GM12878 (cell line): Measurements from ENCODE around the gene GLRX2. TPM values are rescaled to one million over a fixed set of nuclear protein-coding genes. Genes with fewer than 3 reads are reported as not detected.

Source experiments
- ATAC-seq: fragments of 200-7000 bp; cut with Tn5 transposase; 3 replicates; pipeline ENCODE4 v1.9.1; 2020; ENCODE audit warnings: mild to moderate bottlenecking, moderate library complexity
- BruUV-seq: library from RNA; stranded (reverse); fragments of 400-500 nt; replicated peaks from 2 replicates; lab custom pipeline; 2021; lab: Mats Ljungman, UMichigan
- CTCF ChIA-PET: fragments of 300-600 bp; sonication (Branson Sonifier 250); formaldehyde crosslinking; extraction: SDS; loops from one replicate; lab custom pipeline; 2021; ENCODE audit warnings: inconsistent platforms; lab: Yijun Ruan, JAX
- POLR2A ChIA-PET: fragments of 350-600 bp; formaldehyde crosslinking; extraction: SDS; loops from one replicate; lab custom pipeline; 2021; ENCODE audit warnings: inconsistent platforms; lab: Charles Lee
- RAD21 ChIA-PET: fragments of 300-600 bp; sonication (Branson Sonifier 250); formaldehyde crosslinking; loops from one replicate; lab custom pipeline; 2023; ENCODE audit warnings: antibody characterized with exemption; ENCODE audit not compliant: unreplicated experiment; lab: Charles Lee
- SMC1A ChIA-PET: fragments of 300-600 bp; sonication (Branson Sonifier 250); formaldehyde crosslinking; loops from one replicate; lab custom pipeline; 2023; ENCODE audit not compliant: unreplicated experiment, uncharacterized antibody; lab: Charles Lee
- DNase-seq: peaks from one replicate; pipeline ENCODE4 v3.0.0-alpha.2; 2011; ENCODE audit warnings: low read depth, low spot score
- FAIRE-seq: peaks from 3 replicates; lab custom pipeline; 2011; peaks lifted over from hg19 to GRCh38; lab: Jason Lieb, UNC
- H2AFZ ChIP-seq: 2 replicates; pipeline ENCODE4 v1.6.0; 2011; ENCODE audit warnings: low read depth, low read length, control low read depth; ENCODE audit not compliant: control insufficient read depth
- H3K27ac ChIP-seq: 2 replicates; pipeline ENCODE4 v1.5.1; 2011; ENCODE audit warnings: control low read depth; ENCODE audit not compliant: control insufficient read depth, insufficient read depth
- H3K27me3 ChIP-seq, 2 experiments: replicated peaks in 1 of 2; 2 replicates each; pipeline versions ENCODE4 v1.6.0 to v1.6.1; 2011; ENCODE audit warnings: low read length in 1 of 2; ENCODE audit not compliant: control insufficient read depth in 2 of 2, insufficient read depth in 2 of 2
- H3K36me3 ChIP-seq, 2 experiments: 2 replicates each; pipeline ENCODE4 v1.5.1; 2011; ENCODE audit warnings: low read length in 1 of 2; ENCODE audit not compliant: control insufficient read depth in 2 of 2, insufficient read depth in 2 of 2
- H3K4me1 ChIP-seq: 2 replicates; pipeline ENCODE4 v1.6.1; 2011; ENCODE audit warnings: mild to moderate bottlenecking, low read length, moderate library complexity, mixed read lengths; ENCODE audit not compliant: control insufficient read depth, insufficient read depth
- H3K4me2 ChIP-seq: 2 replicates; pipeline ENCODE4 v1.6.0; 2011; ENCODE audit warnings: control low read depth; ENCODE audit not compliant: control insufficient read depth, insufficient read depth
- H3K4me3 ChIP-seq: fragments of 200-600 bp; sonication (generic); 2 replicates; pipeline ENCODE4 v1.5.1; 2016
- H3K79me2 ChIP-seq: 2 replicates; pipeline ENCODE4 v1.6.0; 2011; ENCODE audit warnings: low read length; ENCODE audit not compliant: control insufficient read depth, insufficient read depth
- H3K9ac ChIP-seq: 2 replicates; pipeline ENCODE4 v1.8.0; 2011; ENCODE audit warnings: low read length, control low read depth, mixed read lengths; ENCODE audit not compliant: control insufficient read depth, insufficient read depth
- H3K9me3 ChIP-seq: replicated peaks from 3 replicates; pipeline ENCODE4 v1.5.1; 2011; ENCODE audit warnings: mild to moderate bottlenecking, low read length; ENCODE audit not compliant: control insufficient read depth, insufficient read depth
- H4K20me1 ChIP-seq: 2 replicates; pipeline ENCODE4 v1.6.0; 2011; ENCODE audit not compliant: control insufficient read depth, insufficient read depth
- CEBPB ChIP-seq, 2 experiments: fragments of 150-350 bp in 1 of 2; IDR thresholded peaks; 2 replicates each; pipeline ENCODE4 v1.6.1; 2012 to 2014; ENCODE audit warnings: low read depth in 2 of 2, low read length in 2 of 2, borderline replicate concordance in 1 of 2, inconsistent platforms in 1 of 2
- CHD2 ChIP-seq: IDR thresholded peaks from 2 replicates; pipeline ENCODE4 v1.6.1; 2011; ENCODE audit warnings: low read depth, low read length, improper control_type of control experiment, borderline replicate concordance
- DPF2 ChIP-seq: fragments of 450-650 bp; IDR thresholded peaks from 2 replicates; pipeline ENCODE4 v1.6.1; 2017; ENCODE audit warnings: mild to moderate bottlenecking
- E4F1 ChIP-seq: fragments of 450-650 bp; IDR thresholded peaks from 2 replicates; pipeline ENCODE4 v1.6.1; 2018; ENCODE audit warnings: borderline replicate concordance, mild to moderate bottlenecking; ENCODE audit not compliant: partially characterized antibody
- EED ChIP-seq: sonication (generic); IDR thresholded peaks from 2 replicates; pipeline ENCODE4 v1.6.1; 2016; ENCODE audit warnings: antibody characterized with exemption, low read depth
- ETV6 ChIP-seq, 2 experiments: fragments of 450-650 bp in 1 of 2; IDR thresholded peaks in 1 of 2; conservative IDR thresholded peaks in 1 of 2; 2 replicates each; pipeline ENCODE4 v1.6.1; 2014; ENCODE audit warnings: antibody characterized with exemption in 1 of 2, borderline replicate concordance in 1 of 2, low read depth in 1 of 2, mild to moderate bottlenecking in 1 of 2, moderate library complexity in 1 of 2
- IRF5 ChIP-seq: fragments of 450-650 bp; IDR thresholded peaks from 2 replicates; pipeline ENCODE4 v1.6.1; 2017; ENCODE audit warnings: borderline replicate concordance
- MTA3 ChIP-seq: IDR thresholded peaks from 2 replicates; pipeline ENCODE4 v1.6.1; 2012; ENCODE audit warnings: low read length, inconsistent platforms, borderline replicate concordance
- NR2F1 ChIP-seq: fragments of 450-650 bp; conservative IDR thresholded peaks from 2 replicates; pipeline ENCODE4 v1.6.1; 2017; ENCODE audit warnings: mild to moderate bottlenecking
- PAX5 ChIP-seq: IDR thresholded peaks from 2 replicates; pipeline ENCODE4 v1.6.1; 2011; ENCODE audit warnings: low read depth, low read length, borderline replicate concordance
- PML ChIP-seq: IDR thresholded peaks from 2 replicates; pipeline ENCODE4 v1.6.1; 2012; ENCODE audit warnings: low read length, inconsistent platforms
- RAD21 ChIP-seq: IDR thresholded peaks from 2 replicates; pipeline ENCODE4 v1.6.1; 2011; ENCODE audit warnings: mild to moderate bottlenecking, low read depth, low read length, moderate library complexity; ENCODE audit not compliant: insufficient read depth
- RELA ChIP-seq: fragments of 450-650 bp; IDR thresholded peaks from 2 replicates; pipeline ENCODE4 v1.8.0; 2014; ENCODE audit warnings: borderline replicate concordance; ENCODE audit not compliant: partially characterized antibody
- SIN3A ChIP-seq: IDR thresholded peaks from 2 replicates; pipeline ENCODE4 v1.6.1; 2012; ENCODE audit warnings: low read depth, low read length, improper control_type of control experiment
- SREBF2 ChIP-seq: IDR thresholded peaks from 2 replicates; pipeline ENCODE4 v1.6.1; 2012; ENCODE audit warnings: mild to moderate bottlenecking, low read length
- TCF3 ChIP-seq: IDR thresholded peaks from 2 replicates; pipeline ENCODE4 v1.6.1; 2012; ENCODE audit warnings: low read depth, mild to moderate bottlenecking, low read length, borderline replicate concordance; ENCODE audit not compliant: insufficient read depth
- YY1 ChIP-seq: IDR thresholded peaks from 2 replicates; pipeline ENCODE4 v1.6.1; 2011; ENCODE audit warnings: low read depth, mild to moderate bottlenecking, low read length
- ZNF384 ChIP-seq: IDR thresholded peaks from 2 replicates; pipeline ENCODE4 v1.6.1; 2012; ENCODE audit warnings: low read depth, mild to moderate bottlenecking, low read length, improper control_type of control experiment, borderline replicate concordance
- ZNF622 ChIP-seq: fragments of 450-650 bp; IDR thresholded peaks from 2 replicates; pipeline ENCODE4 v1.6.1; 2017; ENCODE audit warnings: mild to moderate bottlenecking, inconsistent platforms
- ZSCAN29 ChIP-seq: fragments of 450-650 bp; IDR thresholded peaks from 2 replicates; pipeline ENCODE4 v1.6.1; 2017; ENCODE audit warnings: mild to moderate bottlenecking, moderate library complexity
- WGBS: methylation state at CpG from one replicate; pipeline ENCODE4 v1.1.6; 2016; ENCODE audit warnings: low lambda C conversion rate; ENCODE audit not compliant: insufficient replicate concordance, insufficient coverage; ENCODE audit errors: missing lambda C conversion rate; 5-methylcytosine and 5-hydroxymethylcytosine counted together
- in situ Hi-C: fragments of 300-500 bp; cut with MboI; formaldehyde crosslinking; loops from 9 replicates; pipeline ENCODE4 v1.14.3; 2018; ENCODE audit warnings: mixed read lengths
- intact Hi-C: fragments of 100-400 bp; cut with micrococcal nuclease; formaldehyde crosslinking; loops from one replicate; pipeline ENCODE4 v1.14.2; 2022; ENCODE audit not compliant: unreplicated experiment
- polyA plus RNA-seq, 11 experiments: library from polyadenylated mRNA; depleted of rRNA in 4 of 11; unstranded in 6 of 11; stranded (reverse) in 5 of 11; fragments of >200 nt; fragmentation: Nextera tagmentation in 4 of 11; fragmentation: Illumina TruSeq in 1 of 11; extraction: Ambion mirVana in 4 of 11; extraction: Trizol in 1 of 11; gene quantifications; 1 replicate in 1 of 11; 2 replicates in 10 of 11; pipeline versions ENCODE4 v1.2.1 to v1.2.3, GENCODE V29; 2011 to 2016; ENCODE audit warnings: inconsistent platforms in 2 of 11, missing spikeins in 2 of 11, low read depth in 1 of 11
- total RNA-seq, 4 experiments: library from RNA; depleted of rRNA in 3 of 4; stranded (reverse); fragments of >200 nt in 3 of 4; fragmentation: Illumina TruSeq in 1 of 4; extraction: Trizol in 1 of 4; gene quantifications; 2 replicates each; pipeline versions ENCODE4 v1.2.1 to v1.2.3, GENCODE V29; 2013 to 2021

GLRX2 gene
- total and polyA plus RNA-seq, 10 of the 15 experiments (the other 5 are each of a cell fraction or from before 2014, with no cell fraction given), result 5.5 to 67.6 (median 16.6) TPM

- TF ChIP-seq EED, result no peak
- no peak for TF ChIP-seq ZSCAN29
- TF ChIP-seq ETV6 (conservative IDR thresholded peaks at IDR 0.05 in 1 of 2, IDR thresholded peaks at IDR 0.05 in 1 of 2; ENCODE audit: borderline replicate concordance in 1 of 2, low read depth in 1 of 2), result no peak
These were observed 34.8 kb downstream of the GLRX2 start (continued) for GRCh38 chr1:193070386-193070753.

DNA sequence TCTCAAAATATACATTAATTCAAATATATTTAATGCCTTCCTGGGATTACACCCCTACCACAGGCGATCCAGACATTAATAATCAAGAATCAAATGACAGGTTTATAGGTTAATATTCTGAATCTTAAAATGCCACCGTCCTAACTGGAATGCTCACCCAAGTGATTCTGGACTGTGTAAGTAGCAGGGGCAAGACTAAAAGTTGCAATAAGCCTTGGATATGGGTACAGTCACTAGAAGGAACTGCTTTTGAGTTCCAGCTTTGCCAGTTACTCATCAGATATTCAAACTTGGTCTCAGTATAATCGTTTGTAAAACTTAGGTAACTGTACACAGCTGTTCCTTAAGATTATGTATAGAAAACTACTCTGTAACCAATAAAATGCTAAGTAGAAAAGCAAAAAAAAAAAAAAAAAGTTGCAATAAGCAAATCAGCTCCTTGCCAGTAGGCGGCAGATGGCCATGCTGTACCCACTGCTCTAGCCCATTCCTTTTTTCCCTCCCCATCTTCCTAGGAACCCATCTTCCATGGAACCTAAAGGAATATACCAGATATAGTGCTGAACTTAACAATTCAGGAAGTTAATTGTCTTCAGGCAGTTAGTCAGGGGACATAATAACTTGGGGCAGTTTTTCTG is 35.3 kb downstream of the GLRX2 start:
- peaks cover 0 to 13% of the 10 kb centered on the region in 2 experiments; a peak in 2 of 4 replicates for H3K36me3 ChIP-seq
- in situ Hi-C loops (no loop called here), intact Hi-C loops (no loop called here)
- H3K4me1 ChIP-seq, result peaks cover 26% of the 10 kb centered on the region
- peak overlapping the region; percentile 69; the same call in 1 of the 2 replicates for H3K4me2 ChIP-seq
- 0 out of 2 replicates have a peak overlapping the region, but pooled peaks have one; percentile 11 for H3K4me3 ChIP-seq
- no peaks in the 10 kb centered on the region for H4K20me1 ChIP-seq
- H3K27me3 ChIP-seq, result no peaks in the 10 kb centered on the region
- H3K79me2 ChIP-seq, result peaks cover 71% of the 10 kb centered on the region
- no TSS peak for BruUV-seq
- H3K9ac ChIP-seq, result no peak overlapping the region
- peak overlapping the region; percentile 62 for H3K27ac ChIP-seq
- no peak for FAIRE-seq
- H2AFZ ChIP-seq, result no peak overlapping the region; the same call in 1 of the 2 replicates
- ChIA-PET RAD21 (interaction anchor here (0.6 to 2.6 kb wide), 10 partner anchors 11 to 474 kb away, joined by 3 to 17 read pairs (median 4); partner anchors contain the start of genes CDC73, GLRX2, RO60 and UCHL5), SMC1A (interaction anchor here (0.6 to 2.4 kb wide), 9 partner anchors 10 to 53 kb away, joined by 3 to 12 read pairs (median 4); partner anchors contain the start of genes RO60 and UCHL5), POLR2A (interaction anchor here (0.6 to 2.5 kb wide), 5 partner anchors 11 to 34 kb away, joined by 3 to 14 read pairs (median 4); partner anchors contain the start of genes RO60 and UCHL5), CTCF (interaction anchor here (0.6 to 2.5 kb wide), 19 partner anchors 9 to 595 kb away, joined by 3 to 18 read pairs (median 4); partner anchors contain the start of genes RO60 and UCHL5)
- peak; percentile 35 for ATAC-seq
- H3K9me3 ChIP-seq, result peaks cover 2% of the 10 kb centered on the region; the same call in 1 of the 3 replicates
- no peak for DNase-seq
- WGBS, result 75% methylated on average over 4 of the region's 4 CpGs
- no peak for TF ChIP-seq NR2F1
- TF ChIP-seq TCF3, result no peak
- TF ChIP-seq PML, result no peak
- no peak for TF ChIP-seq PAX5
- no peak for TF ChIP-seq DPF2
- TF ChIP-seq ZNF384, result peak; percentile 92
- TF ChIP-seq IRF5, result no peak
- TF ChIP-seq SIN3A, result no peak
- TF ChIP-seq CEBPB (IDR thresholded peaks at IDR 0.05; ENCODE audit: borderline replicate concordance in 1 of 2, low read depth in 2 of 2, low read length in 2 of 2), result no peak
- no peak for TF ChIP-seq RELA
- no peak for TF ChIP-seq CHD2
- no peak for TF ChIP-seq E4F1
- TF ChIP-seq SREBF2, result no peak
- no peak for TF ChIP-seq ZNF622
- 0 out of 2 replicates have a peak, but pooled peaks have one; percentile 25 for TF ChIP-seq YY1
- TF ChIP-seq RAD21, result 0 out of 2 replicates have a peak, but pooled peaks have one; percentile 32
- no peak for TF ChIP-seq MTA3
